Progenitor cell of endocrine pancreas (in vitro differentiated cells): ENCODE measurements around the gene COL17A1. TPM values are rescaled to one million over a fixed set of nuclear protein-coding genes. Genes with fewer than 3 reads are reported as not detected.

Source experiments
- DNase-seq: peaks from one replicate; pipeline ENCODE4 v3.0.0; 2021; ENCODE audit warnings: low spot score; ENCODE audit not compliant: unreplicated experiment
- H3K27ac Mint-ChIP-seq: 2 replicates; pipeline ENCODE4 v1.8.0; 2021; ENCODE audit warnings: mild to moderate bottlenecking, moderate library complexity, mixed read lengths
- H3K27me3 Mint-ChIP-seq: 2 replicates; pipeline ENCODE4 v1.8.0; 2021; ENCODE audit warnings: mixed read lengths
- H3K36me3 Mint-ChIP-seq: 2 replicates; pipeline ENCODE4 v1.8.0; 2022; ENCODE audit warnings: mixed read lengths; ENCODE audit not compliant: insufficient read depth
- H3K4me1 Mint-ChIP-seq: 2 replicates; pipeline ENCODE4 v1.8.0; 2021; ENCODE audit warnings: low read depth, mixed read lengths
- H3K4me3 Mint-ChIP-seq: 2 replicates; pipeline ENCODE4 v1.8.0; 2021; ENCODE audit warnings: low read depth, mild to moderate bottlenecking, moderate library complexity, mixed read lengths
- H3K9me3 Mint-ChIP-seq: 2 replicates; pipeline ENCODE4 v1.8.0; 2021; ENCODE audit warnings: low read depth, mixed read lengths
- CTCF ChIP-seq: fragments of 200-600 bp; sonication (generic); IDR thresholded peaks from one replicate; pipeline ENCODE4 v1.5.0; 2021; ENCODE audit warnings: antibody characterized with exemption, mild to moderate bottlenecking; ENCODE audit not compliant: unreplicated experiment
- total RNA-seq: library from RNA; stranded (reverse); gene quantifications from 2 replicates; pipeline ENCODE4 v1.2.1, GENCODE V29; 2021

Gene COL17A1
- total RNA-seq, 1 donor from 2014 or later, result 0.86 TPM

GRCh38 chr10:104117839-104118323 lies 32.2 kb upstream of the COL17A1 start:
- no peak for DNase-seq
- Mint-ChIP-seq H3K9me3 (no peaks in the 10 kb centered on the region), H3K4me1 (peaks cover 21% of the 10 kb centered on the region), H3K36me3 (no peaks in the 10 kb centered on the region), H3K27me3 (no peaks in the 10 kb centered on the region), H3K4me3 (no peak overlapping the region), H3K27ac (no peak overlapping the region)
- no peak for TF ChIP-seq CTCF

DNA sequence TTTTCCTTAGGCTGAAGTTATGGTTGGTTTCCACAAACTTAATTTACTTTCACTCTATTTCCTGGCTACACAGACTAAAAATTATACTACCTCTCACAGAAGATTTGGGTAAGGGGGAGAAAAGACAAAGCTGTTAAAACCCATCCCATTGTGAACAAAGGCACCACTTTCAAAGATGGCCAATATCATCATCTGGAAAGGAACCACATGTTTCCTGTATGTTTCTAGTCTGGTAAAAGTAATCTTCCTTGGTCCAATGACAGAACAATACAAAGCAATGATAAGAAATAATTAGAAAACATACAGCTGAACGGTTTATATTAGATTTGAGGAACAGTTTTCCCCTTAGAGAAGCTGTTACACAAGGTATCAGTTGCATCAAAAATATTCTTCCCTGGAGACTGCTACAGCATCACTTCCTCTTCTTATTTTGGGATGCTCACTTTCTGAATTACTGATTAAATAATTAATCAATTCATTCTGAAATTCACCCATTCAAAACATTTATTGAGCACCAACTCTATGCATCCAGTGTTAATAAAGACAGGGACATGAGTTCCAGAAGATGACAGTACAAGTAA lies 27.8 kb upstream of the COL17A1 start:
- H3K27ac Mint-ChIP-seq, result no peak overlapping the region
- no peak for TF ChIP-seq CTCF
- no peaks in the 10 kb centered on the region for H3K36me3 Mint-ChIP-seq
- H3K27me3 Mint-ChIP-seq, result no peaks in the 10 kb centered on the region
- peaks cover 14% of the 10 kb centered on the region for H3K4me1 Mint-ChIP-seq
- H3K9me3 Mint-ChIP-seq, result no peaks in the 10 kb centered on the region
- H3K4me3 Mint-ChIP-seq, result no peak overlapping the region
- no peak for DNase-seq

DNA sequence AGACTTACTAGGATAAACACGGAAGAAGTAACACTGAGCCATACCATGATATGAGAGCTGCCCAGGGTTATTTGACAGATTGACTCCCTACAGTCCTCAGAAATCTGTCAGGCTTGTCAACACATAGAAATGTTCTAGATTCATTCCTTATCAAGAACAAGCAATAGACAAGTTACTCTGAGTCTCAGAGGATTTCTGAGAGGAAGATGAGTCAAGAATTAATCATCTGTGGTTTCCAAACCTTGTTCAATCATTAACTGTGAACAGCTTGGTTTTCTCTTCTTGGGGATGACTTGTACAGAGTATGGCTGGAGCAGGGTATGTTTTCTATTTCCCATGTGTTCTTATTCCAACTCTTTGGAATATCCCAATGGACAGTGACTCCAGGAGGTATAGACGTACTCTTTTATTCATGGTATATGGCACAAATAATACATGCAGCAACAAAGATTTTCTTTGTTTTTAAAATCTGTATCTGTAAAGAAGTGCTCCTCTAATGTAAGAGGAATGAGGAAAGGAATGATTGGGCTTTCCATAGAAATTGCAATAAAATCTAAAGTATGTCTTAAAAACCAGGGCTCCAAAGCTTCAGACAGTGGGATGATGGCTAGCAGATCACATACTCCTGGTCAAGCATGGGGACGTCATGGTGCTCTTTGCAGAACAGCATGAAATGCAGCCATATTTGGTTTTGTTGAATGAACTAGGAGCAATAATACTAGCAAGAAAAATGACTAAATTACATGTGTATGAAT lies 24.4 kb upstream of the COL17A1 start:
- Mint-ChIP-seq H3K9me3 (no peaks in the 10 kb centered on the region), H3K4me1 (peaks cover 10% of the 10 kb centered on the region), H3K27me3 (no peaks in the 10 kb centered on the region), H3K36me3 (no peaks in the 10 kb centered on the region), H3K27ac (no peak overlapping the region), H3K4me3 (no peak overlapping the region)
- TF ChIP-seq CTCF, result no peak
- DNase-seq, result no peak

DNA sequence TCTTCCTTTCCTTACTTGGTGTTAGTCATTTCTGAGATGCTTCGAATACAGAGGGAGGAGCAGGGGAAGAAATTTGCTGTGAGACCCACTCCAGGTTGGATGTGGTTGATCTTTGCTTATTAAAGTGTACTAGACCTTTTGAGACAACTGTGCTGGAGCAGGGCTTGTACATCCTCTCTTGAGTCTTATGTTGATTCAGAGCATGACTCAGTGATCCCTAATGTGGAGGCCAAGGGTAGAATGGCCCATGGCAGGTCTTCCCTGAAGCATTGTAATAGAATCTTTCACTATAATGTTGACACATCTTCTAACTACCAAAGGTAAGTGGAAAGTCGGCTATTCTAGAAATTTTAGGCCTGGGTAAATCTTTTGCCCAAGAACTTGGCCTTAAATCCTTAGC lies 19.2 kb upstream of the COL17A1 start:
- DNase-seq, result no peak
- Mint-ChIP-seq H3K36me3 (no peaks in the 10 kb centered on the region), H3K9me3 (no peaks in the 10 kb centered on the region), H3K4me1 (no peaks in the 10 kb centered on the region), H3K27me3 (peaks cover 6% of the 10 kb centered on the region), H3K27ac (no peak overlapping the region), H3K4me3 (no peak overlapping the region)
- no peak for TF ChIP-seq CTCF

GRCh38 chr10:104104418-104104817 lies 18.7 kb upstream of the COL17A1 start:
- no peaks in the 10 kb centered on the region for H3K4me1 Mint-ChIP-seq
- no peak for DNase-seq
- peaks cover 6% of the 10 kb centered on the region for H3K27me3 Mint-ChIP-seq
- no peak overlapping the region for H3K4me3 Mint-ChIP-seq
- no peaks in the 10 kb centered on the region for H3K9me3 Mint-ChIP-seq
- H3K27ac Mint-ChIP-seq, result no peak overlapping the region
- no peaks in the 10 kb centered on the region for H3K36me3 Mint-ChIP-seq
- no peak for TF ChIP-seq CTCF
